Astrocyte (in vitro differentiated cells and primary cell): ENCODE measurements around the gene TEX10. TPM values are rescaled to one million over a fixed set of nuclear protein-coding genes. Genes with fewer than 3 reads are reported as not detected.
A peak's percentile ranks its signal among the peaks of the same experiment; 100 is the strongest.

Source experiments
- DNase-seq: peaks from one replicate; pipeline ENCODE4 v3.0.0-alpha.2; 2010; ENCODE audit warnings: low read depth
- FAIRE-seq: peaks from 2 replicates; lab custom pipeline; 2011; peaks lifted over from hg19 to GRCh38; lab: Jason Lieb, UNC
- H2AFZ ChIP-seq: 2 replicates; pipeline ENCODE4 v1.6.0; 2012; ENCODE audit warnings: low read depth, low read length, inconsistent platforms
- H3K27ac ChIP-seq: 2 replicates; pipeline ENCODE4 v1.5.1; 2011; ENCODE audit warnings: low read depth, low read length, inconsistent platforms
- H3K27me3 ChIP-seq: 2 replicates; pipeline ENCODE4 v1.6.0; 2011; ENCODE audit warnings: low read length, inconsistent platforms; ENCODE audit not compliant: insufficient read depth
- H3K36me3 ChIP-seq: 2 replicates; pipeline ENCODE4 v1.5.1; 2011; ENCODE audit warnings: low read length, inconsistent platforms; ENCODE audit not compliant: insufficient read depth
- H3K4me1 ChIP-seq: 2 replicates; pipeline ENCODE4 v1.5.1; 2011; ENCODE audit warnings: low read length, inconsistent platforms; ENCODE audit not compliant: insufficient read depth
- H3K4me2 ChIP-seq: 2 replicates; pipeline ENCODE4 v1.6.0; 2012; ENCODE audit warnings: low read length, inconsistent platforms
- H3K4me3 ChIP-seq: 2 replicates; pipeline ENCODE4 v1.5.1; 2011; ENCODE audit warnings: low read depth, mild to moderate bottlenecking, low read length, inconsistent platforms; ENCODE audit not compliant: insufficient read depth
- H3K79me2 ChIP-seq: 2 replicates; pipeline ENCODE4 v1.6.0; 2012; ENCODE audit warnings: mild to moderate bottlenecking, low read length, inconsistent platforms; ENCODE audit not compliant: insufficient read depth
- H3K9ac ChIP-seq: 2 replicates; pipeline ENCODE4 v1.6.0; 2012; ENCODE audit warnings: mild to moderate bottlenecking, low read length, inconsistent platforms
- H3K9me3 ChIP-seq: 2 replicates; pipeline ENCODE4 v1.5.1; 2012; ENCODE audit warnings: low read depth, mild to moderate bottlenecking, low read length, inconsistent platforms; ENCODE audit not compliant: insufficient read depth
- H4K20me1 ChIP-seq: 2 replicates; pipeline ENCODE4 v1.6.0; 2012; ENCODE audit warnings: low read length, inconsistent platforms; ENCODE audit not compliant: insufficient read depth
- H3K27ac Mint-ChIP-seq: one replicate; pipeline ENCODE4 v1.8.0; 2021; ENCODE audit warnings: mild to moderate bottlenecking, mixed read lengths; ENCODE audit not compliant: unreplicated experiment
- H3K27me3 Mint-ChIP-seq: one replicate; pipeline ENCODE4 v1.8.0; 2021; ENCODE audit warnings: low read depth, mixed read lengths; ENCODE audit not compliant: unreplicated experiment
- H3K36me3 Mint-ChIP-seq: one replicate; pipeline ENCODE4 v1.8.0; 2021; ENCODE audit warnings: low read depth, mixed read lengths; ENCODE audit not compliant: unreplicated experiment
- H3K4me1 Mint-ChIP-seq: one replicate; pipeline ENCODE4 v1.8.0; 2021; ENCODE audit warnings: low read depth, mixed read lengths; ENCODE audit not compliant: unreplicated experiment
- H3K4me3 Mint-ChIP-seq: one replicate; pipeline ENCODE4 v1.8.0; 2021; ENCODE audit warnings: mild to moderate bottlenecking, moderate library complexity, mixed read lengths; ENCODE audit not compliant: unreplicated experiment
- H3K9me3 Mint-ChIP-seq: one replicate; pipeline ENCODE4 v1.8.0; 2021; ENCODE audit warnings: mild to moderate bottlenecking, mixed read lengths; ENCODE audit not compliant: unreplicated experiment
- EZH2 ChIP-seq: IDR thresholded peaks from 2 replicates; pipeline ENCODE4 v1.6.1; 2012; ENCODE audit warnings: mild to moderate bottlenecking, low read length, inconsistent platforms; ENCODE audit not compliant: insufficient read depth
- total RNA-seq: library from RNA; stranded (reverse); gene quantifications from 2 replicates; pipeline ENCODE4 v1.2.1, GENCODE V29; 2021
- TF ChIP-seq, protein P1 (sequence below): IDR thresholded peaks from 2 replicates; pipeline ENCODE4 v1.5.1; 2011; ENCODE audit warnings: low read depth, mild to moderate bottlenecking, inconsistent platforms, low read length, moderate library complexity; ENCODE audit not compliant: insufficient read depth

Gene TEX10
- total RNA-seq, 1 donor from 2014 or later: 35.1 TPM

DNA sequence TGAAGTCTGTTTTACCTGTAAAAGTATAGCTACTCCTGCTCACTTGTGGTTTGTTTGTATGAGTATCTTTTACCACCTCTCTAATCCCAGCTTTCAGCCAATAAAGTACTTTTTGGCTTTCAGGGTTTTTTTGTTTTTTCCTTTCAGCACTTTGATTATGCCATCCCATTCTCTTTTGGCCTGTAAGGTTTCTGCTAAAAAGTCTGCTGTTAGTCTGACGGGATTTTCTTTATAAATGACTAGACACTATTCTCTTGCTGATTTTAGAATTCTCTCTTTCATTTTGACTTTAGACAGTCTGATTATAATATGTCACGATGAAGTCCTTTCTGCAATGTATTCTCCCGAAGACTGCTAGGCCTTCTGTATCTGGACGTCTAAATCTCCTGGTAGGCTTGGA is 37.2 kb downstream of the TEX10 start:
- Mint-ChIP-seq H3K27me3 (no peaks in the 10 kb centered on the region), H3K4me1 (peaks cover 6% of the 10 kb centered on the region), H3K36me3 (peaks cover 37% of the 10 kb centered on the region), H3K27ac (no peak overlapping the region), H3K9me3 (peaks cover 9% of the 10 kb centered on the region), H3K4me3 (no peak overlapping the region)
- no peak overlapping the region for H3K9ac ChIP-seq
- peaks cover 9% of the 10 kb centered on the region for H3K4me1 ChIP-seq
- DNase-seq (no peak), FAIRE-seq (no peak)
- H3K4me3 ChIP-seq: no peak overlapping the region
- H3K36me3 ChIP-seq: peaks cover 10% of the 10 kb centered on the region
- no peak overlapping the region for H3K4me2 ChIP-seq
- H2AFZ ChIP-seq: no peak overlapping the region
- H3K27me3 ChIP-seq: no peaks in the 10 kb centered on the region
- H3K27ac ChIP-seq: no peak overlapping the region
- H3K79me2 ChIP-seq: peaks cover 40% of the 10 kb centered on the region
- no peaks in the 10 kb centered on the region for H3K9me3 ChIP-seq
- peaks cover 11% of the 10 kb centered on the region for H4K20me1 ChIP-seq
- no peak for TF ChIP-seq EZH2
- TF ChIP-seq, protein P1, sequence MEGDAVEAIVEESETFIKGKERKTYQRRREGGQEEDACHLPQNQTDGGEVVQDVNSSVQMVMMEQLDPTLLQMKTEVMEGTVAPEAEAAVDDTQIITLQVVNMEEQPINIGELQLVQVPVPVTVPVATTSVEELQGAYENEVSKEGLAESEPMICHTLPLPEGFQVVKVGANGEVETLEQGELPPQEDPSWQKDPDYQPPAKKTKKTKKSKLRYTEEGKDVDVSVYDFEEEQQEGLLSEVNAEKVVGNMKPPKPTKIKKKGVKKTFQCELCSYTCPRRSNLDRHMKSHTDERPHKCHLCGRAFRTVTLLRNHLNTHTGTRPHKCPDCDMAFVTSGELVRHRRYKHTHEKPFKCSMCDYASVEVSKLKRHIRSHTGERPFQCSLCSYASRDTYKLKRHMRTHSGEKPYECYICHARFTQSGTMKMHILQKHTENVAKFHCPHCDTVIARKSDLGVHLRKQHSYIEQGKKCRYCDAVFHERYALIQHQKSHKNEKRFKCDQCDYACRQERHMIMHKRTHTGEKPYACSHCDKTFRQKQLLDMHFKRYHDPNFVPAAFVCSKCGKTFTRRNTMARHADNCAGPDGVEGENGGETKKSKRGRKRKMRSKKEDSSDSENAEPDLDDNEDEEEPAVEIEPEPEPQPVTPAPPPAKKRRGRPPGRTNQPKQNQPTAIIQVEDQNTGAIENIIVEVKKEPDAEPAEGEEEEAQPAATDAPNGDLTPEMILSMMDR: no peak

DNA sequence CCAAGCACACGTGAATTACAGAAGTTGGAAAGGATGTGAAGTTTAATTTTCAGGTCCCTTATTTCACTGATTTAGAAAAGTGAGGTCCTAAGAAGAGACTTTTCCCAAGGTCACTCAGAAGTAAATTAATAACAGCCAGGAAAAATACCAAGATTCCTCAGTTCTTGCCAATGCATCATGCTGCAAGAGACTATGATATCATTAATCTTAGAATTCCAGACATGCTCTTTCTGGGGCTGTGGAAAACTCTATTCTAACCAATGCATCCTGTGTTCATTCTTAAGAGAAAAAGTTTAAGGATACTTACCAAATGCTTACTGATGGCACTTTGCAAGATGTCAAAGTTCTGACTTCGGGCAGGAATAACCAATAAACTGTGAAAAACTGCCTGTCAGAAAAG is 42.8 kb downstream of the TEX10 start:
- no peaks in the 10 kb centered on the region for H3K27me3 Mint-ChIP-seq
- no peak overlapping the region for H3K4me3 Mint-ChIP-seq
- H3K4me1 ChIP-seq: peaks cover 10% of the 10 kb centered on the region
- no peak overlapping the region for H3K4me3 ChIP-seq
- H3K9ac ChIP-seq: no peak overlapping the region
- TF ChIP-seq, protein P1: no peak
- no peak for TF ChIP-seq EZH2
- FAIRE-seq: peak; percentile 80
- peaks cover 9% of the 10 kb centered on the region for H3K9me3 Mint-ChIP-seq
- H3K4me1 Mint-ChIP-seq: peaks cover 12% of the 10 kb centered on the region
- H3K27ac Mint-ChIP-seq: peak overlapping the region; percentile 27
- H2AFZ ChIP-seq: no peak overlapping the region
- H3K9me3 ChIP-seq: no peaks in the 10 kb centered on the region
- peak; percentile 52 for DNase-seq
- H3K36me3 ChIP-seq: peaks cover 7% of the 10 kb centered on the region
- H3K36me3 Mint-ChIP-seq: peaks cover 25% of the 10 kb centered on the region
- H3K27me3 ChIP-seq: no peaks in the 10 kb centered on the region
- H3K79me2 ChIP-seq: peaks cover 37% of the 10 kb centered on the region
- H3K4me2 ChIP-seq: peak overlapping the region; percentile 39
- H3K27ac ChIP-seq: peak overlapping the region; percentile 65
- H4K20me1 ChIP-seq: no peaks in the 10 kb centered on the region

DNA sequence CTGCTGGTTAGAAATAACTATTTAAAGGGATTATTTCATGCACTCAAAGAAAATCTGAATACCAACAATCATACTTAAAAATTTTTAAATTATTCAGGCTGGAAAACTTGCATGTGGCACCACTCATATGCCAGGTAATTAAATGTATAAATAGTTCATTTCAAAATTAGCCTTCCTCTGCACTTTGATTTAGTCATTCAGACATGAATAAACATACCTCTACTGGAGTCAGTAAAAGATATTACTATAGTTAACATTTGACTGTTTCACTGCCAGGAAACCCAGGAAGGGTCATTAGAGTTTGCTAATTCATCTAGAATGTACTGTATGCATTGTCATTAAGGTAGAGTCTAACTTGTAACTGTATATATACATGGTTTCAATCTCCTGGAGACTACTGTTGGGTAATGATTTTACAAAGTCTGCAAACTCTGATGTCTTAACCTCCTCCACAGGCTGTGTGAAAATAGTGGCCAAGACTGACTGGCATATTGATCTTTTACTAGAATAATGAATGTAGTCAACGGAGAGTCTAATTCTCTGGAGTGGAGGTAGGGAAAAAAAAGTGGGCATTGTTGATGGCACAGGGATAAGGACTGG is 43.7 kb downstream of the TEX10 start:
- Histone ChIP-seq H3K4me3 (no peak overlapping the region), H3K4me2 (peak overlapping the region; percentile 45), H3K27me3 (no peaks in the 10 kb centered on the region), H3K9me3 (no peaks in the 10 kb centered on the region), H2AFZ (no peak overlapping the region), H3K27ac (peak overlapping the region; percentile 65), H3K36me3 (peaks cover 7% of the 10 kb centered on the region), H3K79me2 (peaks cover 33% of the 10 kb centered on the region), H3K4me1 (peaks cover 13% of the 10 kb centered on the region), H3K9ac (peak overlapping the region; percentile 4), H4K20me1 (no peaks in the 10 kb centered on the region)
- Mint-ChIP-seq H3K9me3 (peaks cover 9% of the 10 kb centered on the region), H3K4me1 (peaks cover 12% of the 10 kb centered on the region), H3K27me3 (no peaks in the 10 kb centered on the region), H3K4me3 (no peak overlapping the region), H3K36me3 (peaks cover 20% of the 10 kb centered on the region), H3K27ac (peak overlapping the region; percentile 27)
- TF ChIP-seq EZH2: no peak
- TF ChIP-seq, protein P1: no peak
- peak; percentile 72 for FAIRE-seq
- peak; percentile 8 for DNase-seq
